ENCODE results near the gene PKP3.
"Not testable (repeated sequence)": the region's sequence is repeated elsewhere in the genome, so short reads cannot be mapped to it uniquely, and the experiment has no call there.

The PKP3 gene

DNA sequence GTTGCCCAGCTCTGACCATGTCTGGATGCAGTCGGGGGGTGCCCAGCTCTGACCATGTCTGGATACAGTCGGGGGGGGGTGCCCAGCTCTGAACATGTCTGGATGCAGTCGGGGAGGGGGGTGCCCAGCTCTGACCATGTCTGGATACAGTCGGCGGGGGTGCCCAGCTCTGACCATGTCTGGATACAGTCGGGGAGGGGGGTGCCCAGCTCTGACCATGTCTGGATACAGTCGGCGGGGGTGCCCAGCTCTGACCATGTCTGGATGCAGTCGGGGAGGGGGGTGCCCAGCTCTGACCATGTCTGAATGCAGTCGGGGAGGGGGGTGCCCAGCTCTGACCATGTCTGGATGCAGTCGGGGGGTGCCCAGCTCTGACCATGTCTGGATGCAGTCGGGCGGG is 16.7 kb downstream of the PKP3 start:
- not testable (repeated sequence) for H3K4me3 ChIP-seq (ENCODE audit: low read length); H3K27ac ChIP-seq (ENCODE audit: low read length); H3K9me3 ChIP-seq (ENCODE audit: insufficient read depth, low read depth, low read length); H3K36me3 ChIP-seq (ENCODE audit: insufficient read depth, low read depth, low read length); H3K9ac ChIP-seq (ENCODE audit: low read depth, low read length); H3K4me1 ChIP-seq (ENCODE audit: insufficient read depth, low read length)
- H3K27me3 ChIP-seq (ENCODE audit: insufficient read depth, low read length) = peaks cover 18% of the 10 kb centered on the region

DNA sequence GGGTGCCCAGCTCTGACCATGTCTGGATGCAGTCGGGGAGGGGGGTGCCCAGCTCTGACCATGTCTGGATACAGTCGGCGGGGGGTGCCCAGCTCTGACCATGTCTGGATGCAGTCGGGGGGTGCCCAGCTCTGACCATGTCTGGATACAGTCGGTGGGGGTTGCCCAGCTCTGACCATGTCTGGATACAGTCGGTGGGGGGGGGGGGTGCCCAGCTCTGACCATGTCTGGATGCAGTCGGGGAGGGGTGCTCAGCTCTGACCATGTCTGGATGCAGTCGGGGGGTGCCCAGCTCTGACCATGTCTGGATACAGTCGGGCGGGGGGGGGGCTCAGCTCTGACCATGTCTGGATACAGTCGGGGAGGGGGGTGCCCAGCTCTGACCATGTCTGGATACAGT is 17.5 kb downstream of the PKP3 start:
- not testable (repeated sequence) for H3K9ac ChIP-seq (ENCODE audit: low read depth, low read length); H3K4me3 ChIP-seq (ENCODE audit: low read length); H3K27ac ChIP-seq (ENCODE audit: low read length); H3K36me3 ChIP-seq (ENCODE audit: insufficient read depth, low read depth, low read length); H3K9me3 ChIP-seq (ENCODE audit: insufficient read depth, low read depth, low read length); H3K4me1 ChIP-seq (ENCODE audit: insufficient read depth, low read length)
- H3K27me3 ChIP-seq (ENCODE audit: insufficient read depth, low read length) = peaks cover 26% of the 10 kb centered on the region

- H3K9ac ChIP-seq (ENCODE audit: low read depth, low read length) = no peak overlapping the region
- H3K36me3 ChIP-seq (ENCODE audit: insufficient read depth, low read depth, low read length) = no peaks in the 10 kb centered on the region
- no peak overlapping the region for H3K27ac ChIP-seq (ENCODE audit: low read length)
- H3K9me3 ChIP-seq (ENCODE audit: insufficient read depth, low read depth, low read length) = no peaks in the 10 kb centered on the region
- H3K27me3 ChIP-seq (ENCODE audit: insufficient read depth, low read length) = peaks cover 34% of the 10 kb centered on the region
- no peak overlapping the region for H3K4me3 ChIP-seq (ENCODE audit: low read length)
- no peaks in the 10 kb centered on the region for H3K4me1 ChIP-seq (ENCODE audit: insufficient read depth, low read length)
These were observed 18.7 kb downstream of the PKP3 start for GRCh38 chr11:412641-413119.

GRCh38 chr11:413120-414081 is 19.4 kb downstream of the PKP3 start:
- no peak overlapping the region for H3K9ac ChIP-seq (ENCODE audit: low read depth, low read length)
- no peaks in the 10 kb centered on the region for H3K4me1 ChIP-seq (ENCODE audit: insufficient read depth, low read length)
- H3K4me3 ChIP-seq (ENCODE audit: low read length) = no peak overlapping the region
- H3K36me3 ChIP-seq (ENCODE audit: insufficient read depth, low read depth, low read length) = no peaks in the 10 kb centered on the region
- peaks cover 35% of the 10 kb centered on the region for H3K27me3 ChIP-seq (ENCODE audit: insufficient read depth, low read length)
- no peaks in the 10 kb centered on the region for H3K9me3 ChIP-seq (ENCODE audit: insufficient read depth, low read depth, low read length)
- H3K27ac ChIP-seq (ENCODE audit: low read length) = no peak overlapping the region

DNA sequence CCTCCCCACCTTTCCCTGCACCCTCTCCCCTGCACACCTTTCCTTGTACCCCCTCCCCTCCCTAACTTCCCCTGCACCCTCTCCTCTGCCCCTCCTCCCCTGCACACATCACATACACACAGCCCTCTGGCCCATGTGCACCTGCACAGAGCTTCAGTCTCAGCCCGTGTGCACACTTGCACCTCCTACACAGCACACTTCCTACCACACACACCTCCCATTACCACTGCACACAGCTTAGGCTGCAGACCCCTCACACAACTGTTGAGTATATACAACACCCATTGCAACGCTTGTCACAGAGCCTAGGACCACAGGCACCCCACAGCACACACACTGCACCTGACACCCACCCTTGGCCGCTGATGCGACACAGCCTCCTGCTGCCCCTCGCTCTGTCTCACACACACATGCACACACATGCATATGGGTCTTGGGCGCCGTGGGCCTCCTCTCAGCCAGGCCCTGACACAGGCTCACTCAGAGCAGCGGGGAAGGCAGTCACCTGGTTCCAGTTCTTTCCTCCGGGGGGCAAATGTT is 20.4 kb downstream of the PKP3 start:
- Histone ChIP-seq H3K27ac (ENCODE audit: low read length) (no peak overlapping the region), H3K27me3 (ENCODE audit: insufficient read depth, low read length) (peaks cover 43% of the 10 kb centered on the region), H3K4me3 (ENCODE audit: low read length) (no peak overlapping the region), H3K9ac (ENCODE audit: low read depth, low read length) (no peak overlapping the region), H3K4me1 (ENCODE audit: insufficient read depth, low read length) (no peaks in the 10 kb centered on the region), H3K9me3 (ENCODE audit: insufficient read depth, low read depth, low read length) (no peaks in the 10 kb centered on the region), H3K36me3 (ENCODE audit: insufficient read depth, low read depth, low read length) (no peaks in the 10 kb centered on the region)

GRCh38 chr11:415640-416041 is 21.6 kb downstream of the PKP3 start:
- H3K27ac ChIP-seq (ENCODE audit: low read length) = no peak overlapping the region
- no peaks in the 10 kb centered on the region for H3K4me1 ChIP-seq (ENCODE audit: insufficient read depth, low read length)
- H3K9ac ChIP-seq (ENCODE audit: low read depth, low read length) = no peak overlapping the region; the same call in 1 of the 2 replicates
- no peaks in the 10 kb centered on the region for H3K36me3 ChIP-seq (ENCODE audit: insufficient read depth, low read depth, low read length)
- H3K4me3 ChIP-seq (ENCODE audit: low read length) = peak overlapping the region; percentile 66; the same call in 1 of the 2 replicates
- no peaks in the 10 kb centered on the region for H3K9me3 ChIP-seq (ENCODE audit: insufficient read depth, low read depth, low read length)
- H3K27me3 ChIP-seq (ENCODE audit: insufficient read depth, low read length) = peaks cover 47% of the 10 kb centered on the region

DNA sequence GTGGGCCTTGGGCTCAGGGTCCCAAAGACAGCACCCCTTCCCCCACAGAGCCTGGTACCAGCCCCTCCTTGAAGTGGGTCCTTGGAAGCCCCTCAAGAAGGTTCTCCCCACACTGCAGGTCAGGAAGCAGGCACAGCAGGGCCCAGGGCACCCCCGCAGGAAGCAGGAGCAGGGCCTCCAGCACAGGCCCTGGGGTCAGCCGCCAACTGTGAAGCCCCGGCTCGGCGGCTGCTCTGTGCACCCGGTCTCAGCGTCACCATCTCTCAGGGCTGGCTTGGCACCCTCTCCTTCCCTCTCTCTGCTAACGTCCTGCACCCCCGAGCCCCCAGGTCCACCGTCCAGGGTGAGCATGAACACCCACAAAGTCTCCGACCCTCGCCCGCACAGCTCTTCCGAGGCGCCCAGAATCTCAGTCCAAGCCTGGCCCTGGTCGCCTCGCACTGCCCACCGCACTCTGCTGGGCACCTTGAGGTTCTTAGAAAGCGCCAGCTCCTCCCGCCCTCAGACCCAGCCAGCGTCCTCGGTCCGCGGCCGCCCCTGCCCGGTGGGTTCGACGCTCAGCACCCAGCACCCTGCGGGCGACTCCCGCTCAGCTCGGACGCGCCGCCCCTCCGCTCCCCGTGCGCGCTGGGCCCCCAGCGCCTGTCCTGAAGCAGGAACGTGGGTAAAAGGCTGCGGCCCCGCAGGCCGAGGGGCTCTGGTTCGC is 22.2 kb downstream of the PKP3 start:
- H3K9ac ChIP-seq (ENCODE audit: low read depth, low read length) = peak overlapping the region; percentile 59; the same call in 1 of the 2 replicates
- peaks cover 47% of the 10 kb centered on the region for H3K27me3 ChIP-seq (ENCODE audit: insufficient read depth, low read length)
- H3K4me3 ChIP-seq (ENCODE audit: low read length) = peak overlapping the region; percentile 66; the same call in 1 of the 2 replicates
- no peaks in the 10 kb centered on the region for H3K36me3 ChIP-seq (ENCODE audit: insufficient read depth, low read depth, low read length)
- no peaks in the 10 kb centered on the region for H3K9me3 ChIP-seq (ENCODE audit: insufficient read depth, low read depth, low read length)
- no peak overlapping the region for H3K27ac ChIP-seq (ENCODE audit: low read length)
- no peaks in the 10 kb centered on the region for H3K4me1 ChIP-seq (ENCODE audit: insufficient read depth, low read length)

DNA sequence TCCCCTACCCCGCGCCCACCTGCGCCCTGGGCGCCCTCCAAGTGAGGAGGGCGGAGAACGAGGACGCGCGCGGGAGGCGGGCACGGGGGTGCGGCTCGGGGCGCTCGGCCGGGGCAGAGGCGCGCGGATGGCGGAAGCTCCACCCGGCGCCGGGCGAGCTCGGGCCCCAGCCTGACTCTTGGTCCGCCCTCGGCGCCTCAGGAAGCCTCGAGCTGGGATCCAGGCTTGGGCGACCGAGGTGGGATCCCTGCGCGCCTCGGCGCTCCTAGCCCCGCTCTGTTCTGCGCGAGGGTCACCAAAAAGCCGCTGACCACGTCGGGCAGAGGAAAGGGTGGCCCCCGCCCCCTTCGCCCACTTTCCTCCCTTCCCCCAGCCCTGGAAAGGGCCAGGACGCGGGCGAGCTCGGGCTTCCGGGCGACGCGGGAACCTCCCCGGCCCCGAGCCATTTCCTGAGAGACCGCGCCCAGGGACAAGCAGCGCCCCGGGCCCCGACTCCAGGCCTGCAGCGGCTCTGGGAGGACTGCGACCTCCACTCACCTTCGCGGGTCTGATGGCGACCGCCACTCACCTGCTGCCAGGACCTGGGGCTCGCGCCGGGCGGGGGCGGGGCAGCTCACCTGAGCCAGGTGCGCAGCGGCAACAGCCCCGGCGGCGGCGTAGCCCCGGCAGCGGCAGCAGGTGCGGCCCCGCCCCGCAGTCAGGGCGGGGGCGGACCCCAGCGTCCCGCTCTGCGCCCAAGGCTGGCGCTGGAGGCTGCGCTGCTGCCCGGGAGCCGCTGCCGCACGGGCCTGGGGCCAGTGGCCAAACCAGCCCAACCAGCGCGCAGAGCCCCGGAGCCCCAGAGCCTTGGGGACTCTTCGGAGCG is 23.0 kb downstream of the PKP3 start:
- H3K27me3 ChIP-seq (ENCODE audit: insufficient read depth, low read length) = peaks cover 47% of the 10 kb centered on the region

DNA sequence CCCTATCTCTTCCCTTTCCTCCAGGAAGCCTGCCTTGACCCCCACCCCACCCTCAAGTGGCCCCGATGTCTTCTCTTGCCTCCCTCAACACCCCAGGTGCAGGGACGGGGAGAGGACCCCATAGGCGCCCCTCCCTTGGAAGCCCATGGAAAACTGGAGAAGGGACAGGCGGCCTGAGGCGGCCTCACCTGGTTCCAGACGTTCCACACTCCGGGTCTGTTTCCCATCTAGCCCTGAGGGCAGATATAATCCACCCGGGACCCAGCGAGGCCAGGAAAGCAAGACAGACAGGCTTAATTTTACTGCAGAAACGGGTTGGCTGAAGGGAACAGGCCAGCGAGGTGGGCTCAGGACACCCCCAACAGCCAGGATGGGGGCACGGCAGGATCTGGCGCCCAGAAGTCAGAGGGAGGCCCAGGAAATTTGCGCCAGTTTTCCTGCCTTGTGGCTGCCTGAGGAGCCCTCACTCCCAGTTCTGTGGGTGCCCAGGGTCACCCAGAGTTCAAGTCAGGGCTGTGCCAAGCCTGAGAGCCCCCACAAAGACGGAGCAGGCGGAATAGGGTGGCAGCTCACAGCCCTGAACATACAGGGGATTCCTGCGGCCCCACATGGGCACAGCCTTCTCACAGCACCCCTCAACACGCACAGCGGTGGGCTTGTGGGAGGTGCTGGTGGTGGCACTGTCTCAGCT is 23.8 kb downstream of the PKP3 start:
- H3K36me3 ChIP-seq (ENCODE audit: insufficient read depth, low read depth, low read length) = no peaks in the 10 kb centered on the region
- 0 out of 2 replicates have a peak overlapping the region, but pooled peaks have one; percentile 56 for H3K9ac ChIP-seq (ENCODE audit: low read depth, low read length)
- H3K4me1 ChIP-seq (ENCODE audit: insufficient read depth, low read length) = no peaks in the 10 kb centered on the region
- peaks cover 47% of the 10 kb centered on the region for H3K27me3 ChIP-seq (ENCODE audit: insufficient read depth, low read length)
- peak overlapping the region; percentile 66; the same call in 1 of the 2 replicates for H3K4me3 ChIP-seq (ENCODE audit: low read length)
- no peaks in the 10 kb centered on the region for H3K9me3 ChIP-seq (ENCODE audit: insufficient read depth, low read depth, low read length)
- H3K27ac ChIP-seq (ENCODE audit: low read length) = no peak overlapping the region

More for the DNA sequence above, 23.0 kb downstream of the PKP3 start:
- Histone ChIP-seq H3K27ac (ENCODE audit: low read length) (no peak overlapping the region), H3K4me3 (ENCODE audit: low read length) (peak overlapping the region; percentile 66), H3K36me3 (ENCODE audit: insufficient read depth, low read depth, low read length) (no peaks in the 10 kb centered on the region), H3K9me3 (ENCODE audit: insufficient read depth, low read depth, low read length) (no peaks in the 10 kb centered on the region), H3K4me1 (ENCODE audit: insufficient read depth, low read length) (no peaks in the 10 kb centered on the region), H3K9ac (ENCODE audit: low read depth, low read length) (peak overlapping the region; percentile 59; the same call in 1 of the 2 replicates)

- Histone ChIP-seq H3K4me1 (ENCODE audit: insufficient read depth, low read length) (no peaks in the 10 kb centered on the region), H3K27me3 (ENCODE audit: insufficient read depth, low read length) (peaks cover 47% of the 10 kb centered on the region)
These were observed 24.6 kb downstream of the PKP3 start for GRCh38 chr11:418343-419247.

More at GRCh38 chr11:418343-419247, 24.6 kb downstream of the PKP3 start:
- H3K9ac ChIP-seq (ENCODE audit: low read depth, low read length) = no peak overlapping the region
- no peak overlapping the region for H3K27ac ChIP-seq (ENCODE audit: low read length)
- no peaks in the 10 kb centered on the region for H3K9me3 ChIP-seq (ENCODE audit: insufficient read depth, low read depth, low read length)
- H3K36me3 ChIP-seq (ENCODE audit: insufficient read depth, low read depth, low read length) = no peaks in the 10 kb centered on the region
- no peak overlapping the region for H3K4me3 ChIP-seq (ENCODE audit: low read length)
